Heart left ventricle (tissue), 16 donors: ENCODE results near the gene IGSF9. TPM values are rescaled to one million over a fixed set of nuclear protein-coding genes. Genes with fewer than 3 reads are reported as not detected.

Experiments
- ATAC-seq, 4 donors: fragments of 200-7000 bp; cut with Tn5 transposase; one replicate each; pipeline ENCODE4 v1.9.1; 2020 to 2022; ENCODE audit warnings: moderate library complexity in 4 of 4, mild to moderate bottlenecking in 3 of 4, moderate number of reproducible peaks in 1 of 4
- DNase-seq, 5 donors: peaks; one replicate each; pipeline ENCODE4 v3.0.0-alpha.2; 2020
- H3K27ac ChIP-seq, 12 donors: fragments of 200-600 bp; sonication (generic) in 4 of 12; one replicate each; pipeline versions ENCODE4 v1.5.0 to v1.8.0; 2016 to 2022; ENCODE audit warnings: mild to moderate bottlenecking in 2 of 12
- H3K27me3 ChIP-seq, 9 donors: fragments of 200-600 bp; sonication (generic) in 2 of 9; one replicate each; pipeline versions ENCODE4 v1.5.1 to v1.8.0; 2016 to 2022; ENCODE audit warnings: mild to moderate bottlenecking in 3 of 9
- H3K36me3 ChIP-seq, 9 donors: fragments of 200-600 bp; sonication (generic) in 2 of 9; one replicate each; pipeline versions ENCODE4 v1.5.0 to v1.8.0; 2018 to 2022; ENCODE audit warnings: mild to moderate bottlenecking in 2 of 9
- H3K4me1 ChIP-seq, 12 donors: fragments of 200-600 bp; sonication (generic) in 4 of 12; one replicate each; pipeline versions ENCODE4 v1.5.0 to v1.8.0; 2016 to 2022; ENCODE audit warnings: mild to moderate bottlenecking in 3 of 12
- H3K4me3 ChIP-seq, 12 donors: fragments of 200-600 bp; sonication (generic) in 4 of 12; one replicate each; pipeline versions ENCODE4 v1.5.0 to v1.8.0; 2017 to 2022; ENCODE audit warnings: mild to moderate bottlenecking in 9 of 12, moderate library complexity in 4 of 12
- H3K9me3 ChIP-seq, 12 donors: fragments of 200-600 bp; sonication (generic) in 4 of 12; one replicate each; pipeline versions ENCODE4 v1.5.0 to v1.8.0; 2016 to 2022; ENCODE audit warnings: mild to moderate bottlenecking in 1 of 12
- CTCF ChIP-seq, 12 donors: fragments of 200-600 bp; sonication (generic) in 4 of 12; IDR thresholded peaks; one replicate each; pipeline versions ENCODE4 v1.5.0 to v1.8.0; 2018 to 2022; ENCODE audit warnings: antibody characterized with exemption in 12 of 12, mild to moderate bottlenecking in 5 of 12
- POLR2A ChIP-seq, 2 donors: fragments of 450-650 bp; IDR thresholded peaks; one replicate each; pipeline ENCODE4 v1.6.1; 2017; ENCODE audit warnings: antibody characterized with exemption in 2 of 2, mild to moderate bottlenecking in 2 of 2, moderate library complexity in 2 of 2
- WGBS, 4 donors: extraction: QIAGEN DNeasy Blood & Tissue Kit in 2 of 4; methylation state at CpG; one replicate each; pipeline versions ENCODE4 v1.1.5 to v1.1.7; 2013 to 2018; 5-methylcytosine and 5-hydroxymethylcytosine counted together
- intact Hi-C, 10 donors: fragments of 100-400 bp; cut with DNase I; formaldehyde crosslinking; loops; one replicate each; pipeline versions ENCODE4 v1.11.1 to v1.14.2; 2022
- polyA plus RNA-seq, 2 donors: library from polyadenylated mRNA; stranded (reverse); fragments of 200-250 nt; gene quantifications; one replicate each; pipeline ENCODE4 v1.2.3, GENCODE V29; 2013
- total RNA-seq, 9 donors: library from RNA; depleted of rRNA in 2 of 9; stranded (reverse); fragments of >200 nt in 2 of 9; fragmentation: NEBNext Ultra II Directional in 3 of 9; extraction: Animal tissue kit (Norgen Biotek cat#: 25700) in 3 of 9; gene quantifications; one replicate each; pipeline versions ENCODE4 v1.1.0 to v1.2.4, GENCODE V29; 2016 to 2023
- donor health status: ischemic (EF 13 %, LVEDD 7.1; RV severe dilation, severe dysfunction).
- donor health status: healthy with polysubstance abuse.
- donor health status: DM: no; HTN: yes; CAD: no.
- donor health status: DM: no; HTN: no; CAD: no.
- donor health status: ischemic (EF 25% LVEDD 6.9; RV normal size, moderate dysfunction).
- donor health status: ischemic (EF 25% LVEDD 5.7; RV mildly dilated, moderate dysfunction).
- donor health status: healthy.
- donor health status: DM: yes; HTN: yes; CAD: no.
- donor health status: ischemic (EF 35%, LVEDD 5.7; RV mildly dilated, moderate dysfunction).
- donor health status: nonischemic (EF 11% LVEDD 7.7; RV severe dilation, severe dysfunction).
- donor health status: DM: yes; HTN: yes; CAD: no.
- donor health status: PGD.
- donor health status: ischemic (EF 29% LVEDD 5.4; RV normal size, mild dysfunction).
- donor health status: nonischemic (EF 23%, LVEDD 6.1; RV moderate dilation, normal function).

The IGSF9 gene
- total and polyA plus RNA-seq, 11 donors: 0.06 to 4.8 (median 0.12) TPM; not detected in 6

DNA sequence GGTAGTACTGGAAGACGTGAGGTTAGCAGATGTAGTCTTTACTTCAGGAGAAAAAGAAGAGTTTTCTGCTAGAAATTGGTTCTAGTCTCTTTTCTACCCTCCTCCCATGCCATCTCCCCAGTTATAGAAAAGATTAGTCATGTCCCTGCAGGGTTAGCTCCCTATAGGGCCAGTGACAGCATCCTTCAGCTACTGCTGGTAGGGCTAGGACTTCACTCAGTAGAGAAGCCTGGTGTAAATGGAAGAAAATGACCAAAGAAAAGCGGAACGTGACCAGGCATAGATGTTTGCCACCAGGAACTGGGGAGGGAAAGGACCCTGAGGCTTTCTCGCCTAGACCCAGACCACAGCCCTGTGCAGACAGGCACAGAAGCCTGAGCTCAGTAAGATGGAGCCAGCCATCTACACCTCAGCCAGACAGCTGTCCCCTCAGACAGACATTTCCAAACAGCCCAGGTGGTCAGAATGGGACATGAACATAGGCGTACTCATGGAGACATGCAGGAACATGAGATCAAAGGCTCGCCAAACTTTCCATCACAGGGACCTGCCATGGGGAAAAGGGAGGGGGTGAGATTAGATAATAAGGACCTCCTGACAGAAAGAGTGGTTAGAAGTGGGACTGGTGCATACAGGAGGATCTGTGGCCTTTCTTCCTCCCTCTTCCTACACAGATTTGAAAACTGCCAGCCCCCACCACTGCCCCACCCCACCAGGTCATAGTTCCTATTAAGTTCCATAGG, 32.1 kb upstream of the IGSF9 start:
- H3K4me3 ChIP-seq: no peak overlapping the region
- ATAC-seq (no peak), DNase-seq (no peak)
- intact Hi-C loops: no loop called here
- no peaks in the 10 kb centered on the region for H3K36me3 ChIP-seq
- no peaks in the 10 kb centered on the region for H3K9me3 ChIP-seq
- TF ChIP-seq CTCF (IDR thresholded peaks at IDR 0.05) (no peak), POLR2A (IDR thresholded peaks at IDR 0.05) (no peak)
- 82 to 90% (median 83%) methylated on average over 6 of the region's 6 CpGs for WGBS, 4 donors
- H3K4me1 ChIP-seq: no peaks in the 10 kb centered on the region
- H3K27ac ChIP-seq: no peak overlapping the region
- H3K27me3 ChIP-seq: peaks cover 0 to 23% (median 0%) of the 10 kb centered on the region in 9 donors

DNA sequence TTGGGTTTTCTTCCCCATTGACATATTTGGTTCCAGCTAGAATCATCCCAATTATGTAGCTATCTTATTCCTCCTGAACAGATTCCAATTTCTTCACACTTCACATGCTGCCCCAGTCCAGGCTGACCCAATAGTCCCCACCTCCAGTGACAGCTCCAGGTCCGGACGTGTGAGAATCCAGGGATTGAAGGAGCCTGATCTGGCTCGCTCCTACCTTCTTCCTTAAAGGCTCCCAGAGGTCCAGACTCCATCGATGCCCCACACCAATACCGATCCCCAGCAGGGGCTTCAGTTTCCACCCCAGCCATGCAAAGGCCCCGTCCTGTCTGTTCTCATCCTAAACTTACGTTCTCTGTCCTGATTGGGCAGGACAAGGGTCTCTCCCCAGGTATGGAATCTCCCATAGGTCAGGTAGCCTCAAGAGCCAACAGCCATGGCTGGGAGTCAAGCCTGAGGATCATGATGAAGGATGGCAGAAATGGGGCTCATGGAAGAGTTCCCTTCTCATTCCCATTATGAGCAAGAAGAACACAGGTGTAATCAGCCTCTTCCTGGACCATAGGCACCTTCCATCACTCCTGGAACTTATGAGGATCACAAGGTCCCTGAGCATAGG, 29.0 kb upstream of the IGSF9 start:
- H3K27ac ChIP-seq: no peak overlapping the region
- WGBS, 4 donors: 90 to 95% (median 92%) methylated on average over 7 of the region's 7 CpGs
- H3K9me3 ChIP-seq: no peaks in the 10 kb centered on the region
- no peak for ATAC-seq
- peaks cover 0 to 6% (median 0%) of the 10 kb centered on the region in 12 donors for H3K4me1 ChIP-seq
- intact Hi-C loops: no loop called here
- no peak for TF ChIP-seq POLR2A (IDR thresholded peaks at IDR 0.05)
- no peak for TF ChIP-seq CTCF (IDR thresholded peaks at IDR 0.05)
- H3K36me3 ChIP-seq: no peaks in the 10 kb centered on the region
- H3K27me3 ChIP-seq: peaks cover 0 to 28% (median 0%) of the 10 kb centered on the region in 9 donors
- H3K4me3 ChIP-seq: no peak overlapping the region
- no peak for DNase-seq

- 67 to 85% (median 77%) methylated on average over 2 to 6 of the region's 6 CpGs for WGBS, 4 donors
- intact Hi-C loops: no loop called here
- no peaks in the 10 kb centered on the region for H3K36me3 ChIP-seq
- H3K9me3 ChIP-seq: no peaks in the 10 kb centered on the region
- no peak for DNase-seq
- no peak overlapping the region for H3K4me3 ChIP-seq
- H3K27ac ChIP-seq: no peak overlapping the region
- H3K27me3 ChIP-seq: peaks cover 0 to 24% (median 0%) of the 10 kb centered on the region in 9 donors
- ATAC-seq: no peak
- TF ChIP-seq CTCF (IDR thresholded peaks at IDR 0.05): no peak
- TF ChIP-seq POLR2A (IDR thresholded peaks at IDR 0.05): no peak
- peaks cover 0 to 6% (median 0%) of the 10 kb centered on the region in 12 donors for H3K4me1 ChIP-seq
These were observed 28.0 kb upstream of the IGSF9 start for GRCh38 chr1:159973350-159973940.
